K562 (cell line): ENCODE measurements around the gene MRPL4. TPM values are rescaled to one million over a fixed set of nuclear protein-coding genes. Genes with fewer than 3 reads are reported as not detected.
A peak's percentile ranks its signal among the peaks of the same experiment; 100 is the strongest.

Experiments used
- E2F3 ChIP-seq: fragments of 250-450 bp; sonication (Bioruptor Pico); IDR thresholded peaks from 2 replicates; pipeline ENCODE4 v1.4.0; 2020; ENCODE audit warnings: mild to moderate bottlenecking
- NELFE ChIP-seq: IDR thresholded peaks from 2 replicates; pipeline ENCODE4 v1.6.1; 2011; ENCODE audit warnings: mild to moderate bottlenecking; ENCODE audit not compliant: insufficient read depth, insufficient read length
- PBX2 ChIP-seq, 2 experiments: IDR thresholded peaks in 1 of 2; conservative IDR thresholded peaks in 1 of 2; 2 replicates each; pipeline ENCODE4 v1.6.1; 2016; ENCODE audit warnings: low read depth in 2 of 2, mild to moderate bottlenecking in 1 of 2, missing compliant biosample characterization in 1 of 2, missing genetic modification characterization in 1 of 2, moderate library complexity in 1 of 2
- POLR2H ChIP-seq: IDR thresholded peaks from 2 replicates; pipeline ENCODE4 v1.6.1; 2016; ENCODE audit warnings: missing genetic modification characterization, low read depth, mild to moderate bottlenecking, control low read depth, missing compliant biosample characterization, moderate library complexity
- RAD21 ChIP-seq, 2 experiments: fragments of 250-450 bp in 1 of 2; fragments of 450-650 bp in 1 of 2; sonication (Bioruptor Pico) in 1 of 2; formaldehyde crosslinking in 1 of 2; IDR thresholded peaks in 1 of 2; conservative IDR thresholded peaks in 1 of 2; 2 replicates each; pipeline versions ENCODE4 v1.4.0 to v1.8.0; 2020 to 2022; ENCODE audit warnings: mild to moderate bottlenecking in 2 of 2, moderate library complexity in 1 of 2
- TBP ChIP-seq: optimal IDR thresholded peaks from 2 replicates; pipeline ENCODE3; 2011; ENCODE audit warnings: low read depth, low read length, improper control_type of control experiment
- ZNF212 ChIP-seq: fragments of 450-650 bp; formaldehyde crosslinking; IDR thresholded peaks from 2 replicates; pipeline ENCODE4 v1.4.0; 2020; ENCODE audit warnings: mild to moderate bottlenecking
- ZNF239 ChIP-seq: fragments of 250-450 bp; sonication (Bioruptor Pico); IDR thresholded peaks from 2 replicates; pipeline ENCODE4 v1.4.0; 2020; ENCODE audit warnings: mild to moderate bottlenecking
- polyA plus RNA-seq, 8 experiments: library from polyadenylated mRNA; depleted of rRNA in 4 of 8; stranded (reverse) in 5 of 8; unstranded in 3 of 8; fragments of >200 nt; fragmentation: Nextera tagmentation in 2 of 8; fragmentation: Illumina TruSeq in 1 of 8; extraction: Ambion mirVana in 2 of 8; extraction: Trizol in 1 of 8; gene quantifications; 2 replicates each; pipeline versions ENCODE4 v1.2.1 to v1.2.3, GENCODE V29; 2011 to 2014; ENCODE audit warnings: inconsistent platforms in 1 of 8, missing spikeins in 1 of 8
- total RNA-seq, 7 experiments: library from RNA; depleted of rRNA in 6 of 7; stranded (reverse); fragments of >200 nt in 6 of 7; fragmentation: Illumina TruSeq in 2 of 7; extraction: Trizol in 2 of 7; gene quantifications; 2 replicates each; pipeline versions ENCODE4 v1.2.1 to v1.2.3, GENCODE V29; 2011 to 2021; ENCODE audit warnings: low replicate concordance in 1 of 7
- TF ChIP-seq, protein P1 (sequence below), 2 experiments: fragments of 200-800 bp in 1 of 2; sonication (Bioruptor generic) in 1 of 2; sonication (generic) in 1 of 2; formaldehyde crosslinking in 1 of 2; IDR thresholded peaks in 1 of 2; conservative IDR thresholded peaks in 1 of 2; 2 replicates each; pipeline versions ENCODE4 v1.5.0 to v1.6.1; 2016 to 2020; ENCODE audit warnings: missing compliant biosample characterization in 1 of 2, missing genetic modification characterization in 1 of 2, missing genetic modification reagents in 1 of 2
- TF ChIP-seq, protein P2 (sequence below): fragments of 250-450 bp; sonication (Bioruptor Pico); IDR thresholded peaks from 2 replicates; pipeline ENCODE4 v1.5.0; 2021
- TF ChIP-seq, protein P3 (sequence below): sonication (generic); formaldehyde crosslinking; IDR thresholded peaks from 2 replicates; pipeline ENCODE4 v1.8.0; 2022; ENCODE audit warnings: mild to moderate bottlenecking, missing genetic modification reagents
- TF ChIP-seq, protein P4 (sequence below): sonication (generic); formaldehyde crosslinking; IDR thresholded peaks from 2 replicates; pipeline ENCODE4 v1.8.1; 2023; ENCODE audit warnings: mild to moderate bottlenecking, missing genetic modification reagents
- TF ChIP-seq, protein P5 (sequence below): IDR thresholded peaks from 2 replicates; pipeline ENCODE4 v1.6.1; 2011; ENCODE audit not compliant: insufficient read length; ENCODE audit errors: extremely low read depth
- TF ChIP-seq, protein P6 (sequence below): fragments of 450-650 bp; formaldehyde crosslinking; IDR thresholded peaks from 2 replicates; pipeline ENCODE4 v1.4.0; 2022; ENCODE audit warnings: mild to moderate bottlenecking, moderate library complexity

Gene MRPL4
- total and polyA plus RNA-seq, 9 of the 15 experiments (the other 6 are each of a cell fraction or from before 2014, with no cell fraction given) = 1.4 to 239 (median 64.9) TPM

- TF ChIP-seq, protein P1, sequence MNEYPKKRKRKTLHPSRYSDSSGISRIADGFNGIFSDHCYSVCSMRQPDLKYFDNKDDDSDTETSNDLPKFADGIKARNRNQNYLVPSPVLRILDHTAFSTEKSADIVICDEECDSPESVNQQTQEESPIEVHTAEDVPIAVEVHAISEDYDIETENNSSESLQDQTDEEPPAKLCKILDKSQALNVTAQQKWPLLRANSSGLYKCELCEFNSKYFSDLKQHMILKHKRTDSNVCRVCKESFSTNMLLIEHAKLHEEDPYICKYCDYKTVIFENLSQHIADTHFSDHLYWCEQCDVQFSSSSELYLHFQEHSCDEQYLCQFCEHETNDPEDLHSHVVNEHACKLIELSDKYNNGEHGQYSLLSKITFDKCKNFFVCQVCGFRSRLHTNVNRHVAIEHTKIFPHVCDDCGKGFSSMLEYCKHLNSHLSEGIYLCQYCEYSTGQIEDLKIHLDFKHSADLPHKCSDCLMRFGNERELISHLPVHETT (CRISPR knock-in tag; conservative IDR thresholded peaks at IDR 0.05 in 1 of 2, IDR thresholded peaks at IDR 0.05 in 1 of 2) = peak in 1 of 2 experiments; percentile 6; a peak in 1 of 4 replicates
- TF ChIP-seq, protein P2, sequence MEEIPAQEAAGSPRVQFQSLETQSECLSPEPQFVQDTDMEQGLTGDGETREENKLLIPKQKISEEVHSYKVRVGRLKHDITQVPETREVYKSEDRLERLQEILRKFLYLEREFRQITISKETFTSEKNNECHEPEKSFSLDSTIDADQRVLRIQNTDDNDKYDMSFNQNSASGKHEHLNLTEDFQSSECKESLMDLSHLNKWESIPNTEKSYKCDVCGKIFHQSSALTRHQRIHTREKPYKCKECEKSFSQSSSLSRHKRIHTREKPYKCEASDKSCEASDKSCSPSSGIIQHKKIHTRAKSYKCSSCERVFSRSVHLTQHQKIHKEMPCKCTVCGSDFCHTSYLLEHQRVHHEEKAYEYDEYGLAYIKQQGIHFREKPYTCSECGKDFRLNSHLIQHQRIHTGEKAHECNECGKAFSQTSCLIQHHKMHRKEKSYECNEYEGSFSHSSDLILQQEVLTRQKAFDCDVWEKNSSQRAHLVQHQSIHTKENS (CRISPR knock-in tag) = 0 out of 2 replicates have a peak, but pooled peaks have one; percentile 2
- TF ChIP-seq RAD21 (CRISPR knock-in tag; conservative IDR thresholded peaks at IDR 0.05 in 1 of 2, IDR thresholded peaks at IDR 0.05 in 1 of 2) (peak in 1 of 2 experiments; percentile 21; a peak in 2 of 4 replicates), TBP (peak; percentile 50), POLR2H (tag) (peak; percentile 45; the same call in 1 of the 2 replicates), NELFE (no peak), ZNF212 (CRISPR knock-in tag) (no peak; the same call in 1 of the 2 replicates), PBX2 (CRISPR knock-in tag; IDR thresholded peaks at IDR 0.05; ENCODE audit: low read depth) (no peak), PBX2 (tag; conservative IDR thresholded peaks at IDR 0.05; ENCODE audit: low read depth) (no peak), ZNF239 (CRISPR knock-in tag) (no peak), E2F3 (CRISPR knock-in tag) (no peak)
- TF ChIP-seq, protein P3, sequence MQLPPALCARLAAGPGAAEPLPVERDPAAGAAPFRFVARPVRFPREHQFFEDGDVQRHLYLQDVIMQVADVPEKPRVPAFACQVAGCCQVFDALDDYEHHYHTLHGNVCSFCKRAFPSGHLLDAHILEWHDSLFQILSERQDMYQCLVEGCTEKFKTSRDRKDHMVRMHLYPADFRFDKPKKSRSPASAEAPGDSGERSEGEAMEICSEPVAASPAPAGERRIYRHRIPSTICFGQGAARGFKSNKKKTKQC = peak; percentile 64; the same call in 1 of the 2 replicates
- TF ChIP-seq, protein P4, sequence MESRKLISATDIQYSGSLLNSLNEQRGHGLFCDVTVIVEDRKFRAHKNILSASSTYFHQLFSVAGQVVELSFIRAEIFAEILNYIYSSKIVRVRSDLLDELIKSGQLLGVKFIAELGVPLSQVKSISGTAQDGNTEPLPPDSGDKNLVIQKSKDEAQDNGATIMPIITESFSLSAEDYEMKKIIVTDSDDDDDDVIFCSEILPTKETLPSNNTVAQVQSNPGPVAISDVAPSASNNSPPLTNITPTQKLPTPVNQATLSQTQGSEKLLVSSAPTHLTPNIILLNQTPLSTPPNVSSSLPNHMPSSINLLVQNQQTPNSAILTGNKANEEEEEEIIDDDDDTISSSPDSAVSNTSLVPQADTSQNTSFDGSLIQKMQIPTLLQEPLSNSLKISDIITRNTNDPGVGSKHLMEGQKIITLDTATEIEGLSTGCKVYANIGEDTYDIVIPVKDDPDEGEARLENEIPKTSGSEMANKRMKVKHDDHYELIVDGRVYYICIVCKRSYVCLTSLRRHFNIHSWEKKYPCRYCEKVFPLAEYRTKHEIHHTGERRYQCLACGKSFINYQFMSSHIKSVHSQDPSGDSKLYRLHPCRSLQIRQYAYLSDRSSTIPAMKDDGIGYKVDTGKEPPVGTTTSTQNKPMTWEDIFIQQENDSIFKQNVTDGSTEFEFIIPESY (CRISPR knock-in tag) = 0 out of 2 replicates have a peak, but pooled peaks have one; percentile 32
- TF ChIP-seq, protein P5, sequence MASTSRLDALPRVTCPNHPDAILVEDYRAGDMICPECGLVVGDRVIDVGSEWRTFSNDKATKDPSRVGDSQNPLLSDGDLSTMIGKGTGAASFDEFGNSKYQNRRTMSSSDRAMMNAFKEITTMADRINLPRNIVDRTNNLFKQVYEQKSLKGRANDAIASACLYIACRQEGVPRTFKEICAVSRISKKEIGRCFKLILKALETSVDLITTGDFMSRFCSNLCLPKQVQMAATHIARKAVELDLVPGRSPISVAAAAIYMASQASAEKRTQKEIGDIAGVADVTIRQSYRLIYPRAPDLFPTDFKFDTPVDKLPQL = no peak
- TF ChIP-seq, protein P6, sequence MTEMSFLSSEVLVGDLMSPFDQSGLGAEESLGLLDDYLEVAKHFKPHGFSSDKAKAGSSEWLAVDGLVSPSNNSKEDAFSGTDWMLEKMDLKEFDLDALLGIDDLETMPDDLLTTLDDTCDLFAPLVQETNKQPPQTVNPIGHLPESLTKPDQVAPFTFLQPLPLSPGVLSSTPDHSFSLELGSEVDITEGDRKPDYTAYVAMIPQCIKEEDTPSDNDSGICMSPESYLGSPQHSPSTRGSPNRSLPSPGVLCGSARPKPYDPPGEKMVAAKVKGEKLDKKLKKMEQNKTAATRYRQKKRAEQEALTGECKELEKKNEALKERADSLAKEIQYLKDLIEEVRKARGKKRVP (CRISPR knock-in tag) = no peak
Observed at GRCh38 chr19:10289167-10289835, 37.3 kb downstream of the MRPL4 start (continued).
